ENCODE data around the gene GRID2. TPM values are rescaled to one million over a fixed set of nuclear protein-coding genes. Genes with fewer than 3 reads are reported as not detected.

Gene GRID2
- total and polyA plus RNA-seq, 10 of the 15 experiments (the other 5 are each of a cell fraction or from before 2014, with no cell fraction given), result not detected

DNA sequence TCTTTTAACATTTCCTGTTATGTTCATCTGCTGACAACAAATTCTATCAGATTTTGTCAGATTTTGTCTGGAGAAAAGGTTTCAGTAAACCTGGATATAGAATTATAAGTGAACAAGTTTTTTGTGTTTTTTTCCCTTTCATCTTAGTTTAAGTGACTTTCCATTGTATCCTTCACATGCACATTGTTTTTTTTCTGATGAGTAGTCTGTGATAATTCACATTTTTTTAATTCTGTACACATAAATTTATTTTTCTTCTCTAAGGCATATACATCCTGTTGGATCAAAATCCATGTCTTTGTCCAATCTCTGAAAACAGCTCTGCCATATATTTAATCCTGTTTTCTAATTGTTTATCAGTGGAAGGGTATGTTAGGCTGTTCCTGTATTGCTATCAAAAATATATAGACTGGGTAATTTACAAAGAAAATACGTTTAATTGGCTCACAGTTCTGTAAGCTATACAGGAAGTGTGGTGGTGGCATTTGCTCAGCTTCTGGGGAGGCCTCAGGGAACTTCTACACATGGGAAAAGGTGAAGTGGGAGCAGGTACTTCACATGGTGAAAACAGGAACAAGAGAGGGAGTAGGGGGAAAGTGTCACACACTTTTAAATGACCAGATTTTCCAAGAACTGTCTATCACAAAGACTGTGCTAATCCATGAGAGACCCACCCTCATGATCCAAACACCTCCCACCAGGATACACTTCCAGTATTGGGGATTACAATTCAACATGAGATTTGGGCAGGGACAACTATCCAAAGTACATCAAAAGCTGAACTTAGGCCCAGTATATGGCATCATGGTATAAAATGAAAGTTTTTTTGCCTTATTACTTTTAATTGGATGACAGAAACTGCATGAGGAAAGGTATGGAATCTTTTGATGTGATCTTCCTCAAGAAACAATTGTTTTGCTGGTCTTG, 45.6 kb upstream of the GRID2 start (continued):
- TF ChIP-seq IKZF1 (conservative IDR thresholded peaks at IDR 0.05), result no peak
- TF ChIP-seq, protein P1, sequence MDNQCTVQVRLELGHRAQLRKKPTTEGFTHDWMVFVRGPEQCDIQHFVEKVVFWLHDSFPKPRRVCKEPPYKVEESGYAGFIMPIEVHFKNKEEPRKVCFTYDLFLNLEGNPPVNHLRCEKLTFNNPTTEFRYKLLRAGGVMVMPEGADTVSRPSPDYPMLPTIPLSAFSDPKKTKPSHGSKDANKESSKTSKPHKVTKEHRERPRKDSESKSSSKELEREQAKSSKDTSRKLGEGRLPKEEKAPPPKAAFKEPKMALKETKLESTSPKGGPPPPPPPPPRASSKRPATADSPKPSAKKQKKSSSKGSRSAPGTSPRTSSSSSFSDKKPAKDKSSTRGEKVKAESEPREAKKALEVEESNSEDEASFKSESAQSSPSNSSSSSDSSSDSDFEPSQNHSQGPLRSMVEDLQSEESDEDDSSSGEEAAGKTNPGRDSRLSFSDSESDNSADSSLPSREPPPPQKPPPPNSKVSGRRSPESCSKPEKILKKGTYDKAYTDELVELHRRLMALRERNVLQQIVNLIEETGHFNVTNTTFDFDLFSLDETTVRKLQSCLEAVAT (IDR thresholded peaks at IDR 0.05), result no peak
- TF ChIP-seq RBBP5 (conservative IDR thresholded peaks at IDR 0.05), result no peak
- TF ChIP-seq, protein P2, sequence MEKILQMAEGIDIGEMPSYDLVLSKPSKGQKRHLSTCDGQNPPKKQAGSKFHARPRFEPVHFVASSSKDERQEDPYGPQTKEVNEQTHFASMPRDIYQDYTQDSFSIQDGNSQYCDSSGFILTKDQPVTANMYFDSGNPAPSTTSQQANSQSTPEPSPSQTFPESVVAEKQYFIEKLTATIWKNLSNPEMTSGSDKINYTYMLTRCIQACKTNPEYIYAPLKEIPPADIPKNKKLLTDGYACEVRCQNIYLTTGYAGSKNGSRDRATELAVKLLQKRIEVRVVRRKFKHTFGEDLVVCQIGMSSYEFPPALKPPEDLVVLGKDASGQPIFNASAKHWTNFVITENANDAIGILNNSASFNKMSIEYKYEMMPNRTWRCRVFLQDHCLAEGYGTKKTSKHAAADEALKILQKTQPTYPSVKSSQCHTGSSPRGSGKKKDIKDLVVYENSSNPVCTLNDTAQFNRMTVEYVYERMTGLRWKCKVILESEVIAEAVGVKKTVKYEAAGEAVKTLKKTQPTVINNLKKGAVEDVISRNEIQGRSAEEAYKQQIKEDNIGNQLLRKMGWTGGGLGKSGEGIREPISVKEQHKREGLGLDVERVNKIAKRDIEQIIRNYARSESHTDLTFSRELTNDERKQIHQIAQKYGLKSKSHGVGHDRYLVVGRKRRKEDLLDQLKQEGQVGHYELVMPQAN (conservative IDR thresholded peaks at IDR 0.05), result no peak
- TF ChIP-seq, protein P3, sequence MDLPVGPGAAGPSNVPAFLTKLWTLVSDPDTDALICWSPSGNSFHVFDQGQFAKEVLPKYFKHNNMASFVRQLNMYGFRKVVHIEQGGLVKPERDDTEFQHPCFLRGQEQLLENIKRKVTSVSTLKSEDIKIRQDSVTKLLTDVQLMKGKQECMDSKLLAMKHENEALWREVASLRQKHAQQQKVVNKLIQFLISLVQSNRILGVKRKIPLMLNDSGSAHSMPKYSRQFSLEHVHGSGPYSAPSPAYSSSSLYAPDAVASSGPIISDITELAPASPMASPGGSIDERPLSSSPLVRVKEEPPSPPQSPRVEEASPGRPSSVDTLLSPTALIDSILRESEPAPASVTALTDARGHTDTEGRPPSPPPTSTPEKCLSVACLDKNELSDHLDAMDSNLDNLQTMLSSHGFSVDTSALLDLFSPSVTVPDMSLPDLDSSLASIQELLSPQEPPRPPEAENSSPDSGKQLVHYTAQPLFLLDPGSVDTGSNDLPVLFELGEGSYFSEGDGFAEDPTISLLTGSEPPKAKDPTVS (IDR thresholded peaks at IDR 0.05; ENCODE audit: low read depth, low read length), result no peak

DNA sequence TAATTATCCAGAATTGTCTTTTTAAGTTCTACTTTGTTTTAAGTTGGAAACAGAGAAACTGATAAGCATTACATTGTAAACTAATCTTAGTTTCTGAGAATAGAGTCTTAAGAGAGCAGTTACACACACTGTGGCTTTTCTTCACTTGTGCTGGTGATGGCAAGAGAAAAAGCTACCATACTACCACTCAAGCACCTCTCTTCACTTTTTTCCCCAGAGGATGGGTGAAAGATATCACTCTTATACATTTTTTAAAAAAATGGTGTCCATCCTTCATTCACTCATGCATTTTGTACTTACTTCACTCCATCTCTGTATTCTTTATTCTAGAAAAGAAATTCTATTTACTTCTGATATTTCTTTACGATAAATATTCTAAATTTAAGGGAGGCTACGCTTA, 42.5 kb upstream of the GRID2 start:
- CTCF ChIA-PET, result no interaction called here

More for the DNA sequence above, 42.5 kb upstream of the GRID2 start:
- no peak overlapping the region for H2AFZ ChIP-seq (ENCODE audit: control insufficient read depth, low read depth, low read length)
- H3K79me2 ChIP-seq (ENCODE audit: control insufficient read depth, insufficient read depth, low read length), result no peaks in the 10 kb centered on the region
- no peak overlapping the region for H3K27ac ChIP-seq (ENCODE audit: control insufficient read depth, insufficient read depth)
- no peak overlapping the region for H3K4me2 ChIP-seq (ENCODE audit: control insufficient read depth, insufficient read depth)
- DNase-seq (ENCODE audit: low read depth, low spot score) (no peak), ATAC-seq (no peak), FAIRE-seq (no peak)
- intact Hi-C loops (cut with micrococcal nuclease; ENCODE audit: unreplicated experiment) (no loop called here), in situ Hi-C loops (cut with MboI) (no loop called here)
- H3K4me1 ChIP-seq (ENCODE audit: control insufficient read depth, insufficient read depth, low read length), result no peaks in the 10 kb centered on the region
- no peak overlapping the region for H3K9ac ChIP-seq (ENCODE audit: control insufficient read depth, insufficient read depth, low read length)
- H3K4me3 ChIP-seq, result no peak overlapping the region
- ChIA-PET SMC1A (ENCODE audit: uncharacterized antibody, unreplicated experiment) (no interaction called here), RAD21 (ENCODE audit: unreplicated experiment) (no interaction called here), POLR2A (no interaction called here)
- 44% methylated on average over 2 of the region's 2 CpGs for WGBS (ENCODE audit: insufficient coverage, insufficient replicate concordance, low lambda C conversion rate, missing lambda C conversion rate)
- no peaks in the 10 kb centered on the region for H3K27me3 ChIP-seq (replicated peaks in 1 of 2; ENCODE audit: control insufficient read depth in 2 of 2, insufficient read depth in 2 of 2, low read length in 1 of 2)
- no TSS peak for BruUV-seq (replicated peaks)
- no peaks in the 10 kb centered on the region for H3K9me3 ChIP-seq (replicated peaks; ENCODE audit: control insufficient read depth, insufficient read depth, low read length)
- no peak for TF ChIP-seq KLF5 (IDR thresholded peaks at IDR 0.05; ENCODE audit: partially characterized antibody)
- TF ChIP-seq MEF2B (IDR thresholded peaks at IDR 0.05; ENCODE audit: partially characterized antibody, poor library complexity, severe bottlenecking), result no peak
- TF ChIP-seq, protein P4, sequence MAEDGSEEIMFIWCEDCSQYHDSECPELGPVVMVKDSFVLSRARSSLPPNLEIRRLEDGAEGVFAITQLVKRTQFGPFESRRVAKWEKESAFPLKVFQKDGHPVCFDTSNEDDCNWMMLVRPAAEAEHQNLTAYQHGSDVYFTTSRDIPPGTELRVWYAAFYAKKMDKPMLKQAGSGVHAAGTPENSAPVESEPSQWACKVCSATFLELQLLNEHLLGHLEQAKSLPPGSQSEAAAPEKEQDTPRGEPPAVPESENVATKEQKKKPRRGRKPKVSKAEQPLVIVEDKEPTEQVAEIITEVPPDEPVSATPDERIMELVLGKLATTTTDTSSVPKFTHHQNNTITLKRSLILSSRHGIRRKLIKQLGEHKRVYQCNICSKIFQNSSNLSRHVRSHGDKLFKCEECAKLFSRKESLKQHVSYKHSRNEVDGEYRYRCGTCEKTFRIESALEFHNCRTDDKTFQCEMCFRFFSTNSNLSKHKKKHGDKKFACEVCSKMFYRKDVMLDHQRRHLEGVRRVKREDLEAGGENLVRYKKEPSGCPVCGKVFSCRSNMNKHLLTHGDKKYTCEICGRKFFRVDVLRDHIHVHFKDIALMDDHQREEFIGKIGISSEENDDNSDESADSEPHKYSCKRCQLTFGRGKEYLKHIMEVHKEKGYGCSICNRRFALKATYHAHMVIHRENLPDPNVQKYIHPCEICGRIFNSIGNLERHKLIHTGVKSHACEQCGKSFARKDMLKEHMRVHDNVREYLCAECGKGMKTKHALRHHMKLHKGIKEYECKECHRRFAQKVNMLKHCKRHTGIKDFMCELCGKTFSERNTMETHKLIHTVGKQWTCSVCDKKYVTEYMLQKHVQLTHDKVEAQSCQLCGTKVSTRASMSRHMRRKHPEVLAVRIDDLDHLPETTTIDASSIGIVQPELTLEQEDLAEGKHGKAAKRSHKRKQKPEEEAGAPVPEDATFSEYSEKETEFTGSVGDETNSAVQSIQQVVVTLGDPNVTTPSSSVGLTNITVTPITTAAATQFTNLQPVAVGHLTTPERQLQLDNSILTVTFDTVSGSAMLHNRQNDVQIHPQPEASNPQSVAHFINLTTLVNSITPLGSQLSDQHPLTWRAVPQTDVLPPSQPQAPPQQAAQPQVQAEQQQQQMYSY (CRISPR knock-in tag; IDR thresholded peaks at IDR 0.05), result no peak
- no peak for TF ChIP-seq RAD21 (IDR thresholded peaks at IDR 0.05; ENCODE audit: insufficient read depth, low read depth, low read length)
- H3K36me3 ChIP-seq (ENCODE audit: control insufficient read depth in 2 of 2, insufficient read depth in 2 of 2, low read length in 1 of 2), result no peaks in the 10 kb centered on the region
- H4K20me1 ChIP-seq (ENCODE audit: control insufficient read depth, insufficient read depth), result no peaks in the 10 kb centered on the region

Data from GM12878 (cell line).